MG63 (cell line): ENCODE data around the gene GULP1. TPM values are rescaled to one million over a fixed set of nuclear protein-coding genes. Genes with fewer than 3 reads are reported as not detected.
"Not testable (repeated sequence)": the region's sequence is repeated elsewhere in the genome, so short reads cannot be mapped to it uniquely, and the experiment has no call there.

Experiments
- DNase-seq: peaks from one replicate; pipeline ENCODE4 v3.0.0-alpha.2; 2020
- H3K27me3 ChIP-seq: fragments of 250-450 bp; sonication (Bioruptor Pico); 2 replicates; pipeline ENCODE4 v1.5.1; 2020; ENCODE audit warnings: mild to moderate bottlenecking, moderate library complexity
- H3K36me3 ChIP-seq: fragments of 250-450 bp; sonication (Bioruptor Pico); 2 replicates; pipeline ENCODE4 v1.5.1; 2020; ENCODE audit warnings: mild to moderate bottlenecking, moderate library complexity
- H3K4me3 ChIP-seq: fragments of 250-450 bp; sonication (Bioruptor Pico); 2 replicates; pipeline ENCODE4 v1.5.1; 2020; ENCODE audit warnings: mild to moderate bottlenecking, moderate library complexity
- H3K9me3 ChIP-seq: fragments of 250-450 bp; sonication (Bioruptor Pico); 2 replicates; pipeline ENCODE4 v1.5.1; 2020; ENCODE audit warnings: mild to moderate bottlenecking, moderate library complexity
- total RNA-seq: library from RNA; depleted of rRNA; stranded (reverse); fragments of >200 nt; shearing (Covaris generic); gene quantifications from 2 replicates; pipeline ENCODE4 v1.2.3, GENCODE V29; 2014; ENCODE audit warnings: low replicate concordance

Gene GULP1
- total RNA-seq, 1 experiment from 2014 or later: 14.6 TPM

- H3K27me3 ChIP-seq: no peaks in the 10 kb centered on the region
- no peak for DNase-seq
- H3K4me3 ChIP-seq: no peak overlapping the region
- H3K36me3 ChIP-seq: no peaks in the 10 kb centered on the region
- no peaks in the 10 kb centered on the region for H3K9me3 ChIP-seq
These were observed 215.2 kb downstream of the GULP1 start for GRCh38 chr2:188506843-188507242.

GRCh38 chr2:188511346-188511745, 219.7 kb downstream of the GULP1 start:
- H3K9me3 ChIP-seq: no peaks in the 10 kb centered on the region

GRCh38 chr2:188512456-188512855, 220.8 kb downstream of the GULP1 start:
- Histone ChIP-seq H3K36me3 (no peaks in the 10 kb centered on the region), H3K27me3 (no peaks in the 10 kb centered on the region), H3K4me3 (no peak overlapping the region), H3K9me3 (no peaks in the 10 kb centered on the region)
- no peak for DNase-seq

More at GRCh38 chr2:188511346-188511745, 219.7 kb downstream of the GULP1 start:
- H3K4me3 ChIP-seq: no peak overlapping the region
- no peaks in the 10 kb centered on the region for H3K27me3 ChIP-seq
- no peak for DNase-seq
- no peaks in the 10 kb centered on the region for H3K36me3 ChIP-seq

DNA sequence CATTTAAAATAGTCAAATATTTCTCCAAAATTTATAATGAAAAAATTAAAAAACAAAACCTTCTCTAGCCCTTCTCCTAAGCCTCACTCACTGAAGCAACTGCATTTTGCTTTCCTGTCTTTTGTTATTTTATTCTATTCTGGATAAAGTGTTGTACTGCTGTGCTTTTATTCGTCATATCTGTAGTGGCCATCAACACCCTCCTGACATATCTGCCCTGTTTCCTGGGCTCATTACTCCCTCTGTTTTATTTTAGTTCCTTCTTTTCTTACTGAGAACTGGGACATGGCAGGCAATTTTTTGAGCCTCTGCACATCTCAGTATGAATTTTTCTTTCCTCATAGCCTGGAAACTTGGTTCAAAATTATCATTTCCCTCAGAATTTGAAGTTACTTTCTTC, 224.2 kb downstream of the GULP1 start:
- no peaks in the 10 kb centered on the region; the same call in 1 of the 2 replicates for H3K36me3 ChIP-seq
- H3K9me3 ChIP-seq: no peaks in the 10 kb centered on the region
- H3K4me3 ChIP-seq: no peak overlapping the region
- no peaks in the 10 kb centered on the region for H3K27me3 ChIP-seq
- no peak for DNase-seq

GRCh38 chr2:188517549-188518215, 226.0 kb downstream of the GULP1 start:
- DNase-seq: no peak
- Histone ChIP-seq H3K9me3 (no peaks in the 10 kb centered on the region), H3K4me3 (no peak overlapping the region), H3K36me3 (no peaks in the 10 kb centered on the region; the same call in 1 of the 2 replicates), H3K27me3 (no peaks in the 10 kb centered on the region)

DNA sequence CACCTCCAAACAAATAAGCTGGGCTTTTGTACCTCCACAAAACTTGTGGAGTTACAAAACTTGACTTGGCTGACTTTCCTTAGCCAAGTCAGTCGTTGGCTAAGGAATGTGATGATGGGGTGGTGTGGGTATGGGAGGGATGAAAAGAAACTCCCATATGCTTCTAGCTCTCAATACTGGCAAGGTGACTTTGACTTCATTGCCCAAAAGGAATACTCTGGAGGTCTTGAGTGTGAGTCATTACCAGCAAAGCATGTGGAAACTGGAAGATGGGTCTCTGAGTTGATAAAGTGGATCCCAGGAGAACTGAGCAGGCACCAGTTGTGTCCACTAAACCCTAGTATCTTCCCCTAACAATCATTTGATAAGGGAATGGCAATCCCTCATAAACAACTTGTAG, 226.7 kb downstream of the GULP1 start:
- Histone ChIP-seq H3K27me3 (no peaks in the 10 kb centered on the region), H3K9me3 (no peaks in the 10 kb centered on the region), H3K36me3 (no peaks in the 10 kb centered on the region; the same call in 1 of the 2 replicates), H3K4me3 (no peak overlapping the region)
- peak; percentile 3 for DNase-seq

GRCh38 chr2:188519136-188519535, 227.5 kb downstream of the GULP1 start:
- no peak for DNase-seq
- H3K36me3 ChIP-seq: no peaks in the 10 kb centered on the region; the same call in 1 of the 2 replicates
- H3K9me3 ChIP-seq: no peaks in the 10 kb centered on the region
- no peaks in the 10 kb centered on the region for H3K27me3 ChIP-seq
- no peak overlapping the region for H3K4me3 ChIP-seq

DNA sequence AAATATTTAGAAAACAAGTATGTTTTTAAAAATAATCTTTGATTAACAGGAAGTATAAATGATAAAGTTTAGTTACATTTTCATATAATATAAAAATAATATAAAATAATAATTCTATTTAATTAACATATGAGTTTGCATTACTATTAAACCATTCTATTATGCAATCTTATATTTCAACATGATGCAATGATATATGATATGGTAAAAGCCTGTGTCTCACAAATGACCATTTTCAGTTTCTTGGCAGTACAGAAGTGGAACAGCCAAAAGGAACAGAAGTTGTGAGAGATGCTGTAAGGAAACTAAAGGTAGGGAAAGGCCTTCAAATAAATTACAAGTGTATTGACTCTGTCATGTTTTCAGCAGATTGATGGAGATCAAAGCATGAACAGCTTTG, 230.8 kb downstream of the GULP1 start:
- no peak overlapping the region for H3K4me3 ChIP-seq
- DNase-seq: no peak
- H3K9me3 ChIP-seq: no peaks in the 10 kb centered on the region
- no peaks in the 10 kb centered on the region; the same call in 1 of the 2 replicates for H3K36me3 ChIP-seq
- H3K27me3 ChIP-seq: no peaks in the 10 kb centered on the region

DNA sequence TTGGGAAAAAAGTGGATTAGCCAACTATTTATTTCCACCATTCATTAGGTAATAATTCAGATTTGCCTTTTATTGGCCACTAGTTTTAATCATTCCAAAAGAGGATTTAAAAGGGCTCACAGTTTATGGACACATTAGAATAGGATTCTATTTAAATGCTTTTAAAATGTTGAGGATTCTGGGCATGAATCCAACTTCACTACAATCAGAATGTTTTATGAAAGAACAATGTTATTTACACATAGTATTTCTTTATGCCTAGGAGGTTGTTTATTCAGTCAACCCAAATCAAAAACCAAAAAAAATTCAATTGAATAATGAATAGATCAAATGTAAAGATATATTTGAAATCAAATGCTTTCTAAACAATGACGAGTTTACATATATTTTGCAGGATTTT, 232.2 kb downstream of the GULP1 start:
- Histone ChIP-seq H3K36me3 (no peaks in the 10 kb centered on the region; the same call in 1 of the 2 replicates), H3K9me3 (no peaks in the 10 kb centered on the region), H3K27me3 (no peaks in the 10 kb centered on the region), H3K4me3 (no peak overlapping the region)
- no peak for DNase-seq

- Histone ChIP-seq H3K4me3 (no peak overlapping the region), H3K27me3 (no peaks in the 10 kb centered on the region), H3K36me3 (peaks cover 3% of the 10 kb centered on the region), H3K9me3 (no peaks in the 10 kb centered on the region)
- peak; percentile 12 for DNase-seq
These were observed 232.9 kb downstream of the GULP1 start for GRCh38 chr2:188524519-188525113.

DNA sequence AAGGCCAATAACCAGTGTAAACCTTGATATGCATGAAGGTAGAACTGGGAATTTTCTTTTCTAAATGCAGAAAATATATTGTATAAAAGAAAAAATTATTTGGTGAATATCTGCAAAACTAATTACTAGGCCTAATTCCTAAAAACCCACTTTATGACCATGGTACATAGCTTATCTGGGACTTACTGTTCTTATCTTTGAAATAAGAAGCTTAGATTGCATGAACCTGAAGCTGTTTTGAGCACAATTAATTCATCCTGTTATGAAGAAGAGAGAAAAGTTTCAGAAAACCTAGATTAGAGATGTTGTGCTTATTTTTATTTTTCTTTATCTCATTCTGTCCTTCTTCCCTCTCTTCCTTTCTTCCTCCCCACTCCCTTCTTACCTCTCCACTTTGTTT, 235.0 kb downstream of the GULP1 start:
- Histone ChIP-seq H3K36me3 (peaks cover 4% of the 10 kb centered on the region; the same call in 1 of the 2 replicates), H3K9me3 (no peaks in the 10 kb centered on the region; the same call in 1 of the 2 replicates), H3K4me3 (no peak overlapping the region), H3K27me3 (no peaks in the 10 kb centered on the region)
- no peak for DNase-seq

- Histone ChIP-seq H3K27me3 (no peaks in the 10 kb centered on the region), H3K4me3 (no peak overlapping the region), H3K9me3 (no peaks in the 10 kb centered on the region; the same call in 1 of the 2 replicates), H3K36me3 (peaks cover 4% of the 10 kb centered on the region; the same call in 1 of the 2 replicates)
- DNase-seq: no peak
These were observed 235.5 kb downstream of the GULP1 start for GRCh38 chr2:188527141-188527540.

- H3K27me3 ChIP-seq: no peaks in the 10 kb centered on the region
- peaks cover 4% of the 10 kb centered on the region; the same call in 1 of the 2 replicates for H3K36me3 ChIP-seq
- no peaks in the 10 kb centered on the region; the same call in 1 of the 2 replicates for H3K9me3 ChIP-seq
- H3K4me3 ChIP-seq: no peak overlapping the region
- DNase-seq: no peak
These were observed 235.9 kb downstream of the GULP1 start for GRCh38 chr2:188527581-188527993.

DNA sequence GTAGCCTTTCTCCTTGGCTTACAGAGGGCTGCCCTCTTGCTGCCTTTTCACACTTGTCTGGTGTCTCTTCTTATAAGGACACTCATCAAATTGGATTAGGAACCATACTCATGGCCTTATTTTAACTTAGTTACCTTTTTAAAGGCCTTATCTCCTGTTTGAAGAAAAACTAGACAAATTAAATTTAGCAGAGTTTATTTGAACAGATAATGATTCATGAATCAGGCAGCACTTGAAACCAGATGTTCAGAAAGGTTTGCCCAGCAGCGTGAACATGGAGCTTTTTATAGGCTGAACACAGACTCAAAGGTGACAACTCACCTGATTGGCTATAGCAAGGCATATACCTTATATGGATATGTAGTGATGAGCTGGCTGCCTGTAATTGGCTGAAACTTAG, 238.0 kb downstream of the GULP1 start:
- H3K27me3 ChIP-seq: no peaks in the 10 kb centered on the region
- no peak for DNase-seq
- H3K9me3 ChIP-seq: no peaks in the 10 kb centered on the region; the same call in 1 of the 2 replicates
- no peak overlapping the region for H3K4me3 ChIP-seq
- peaks cover 4% of the 10 kb centered on the region; the same call in 1 of the 2 replicates for H3K36me3 ChIP-seq

DNA sequence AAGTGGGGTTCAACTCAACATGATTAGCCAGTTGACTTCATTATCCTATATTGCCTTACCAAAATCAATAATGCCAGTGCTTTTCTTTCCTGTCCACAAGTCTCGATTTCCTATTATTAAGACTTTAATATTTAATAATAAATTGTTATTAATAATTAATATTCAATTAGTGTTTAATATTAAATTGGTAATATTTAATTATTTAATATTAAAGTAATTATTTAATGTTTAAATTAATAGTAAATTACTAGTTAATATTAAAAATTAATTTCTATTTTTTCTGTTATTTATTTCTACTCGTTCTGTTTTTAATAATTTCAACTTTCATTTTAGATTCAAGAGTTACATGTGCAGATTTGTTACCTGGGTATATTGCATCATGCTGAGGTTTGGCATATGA, 243.2 kb downstream of the GULP1 start:
- no peaks in the 10 kb centered on the region; the same call in 1 of the 2 replicates for H3K9me3 ChIP-seq
- no peaks in the 10 kb centered on the region for H3K36me3 ChIP-seq
- no peaks in the 10 kb centered on the region for H3K27me3 ChIP-seq
- DNase-seq: no peak
- H3K4me3 ChIP-seq: no peak overlapping the region

DNA sequence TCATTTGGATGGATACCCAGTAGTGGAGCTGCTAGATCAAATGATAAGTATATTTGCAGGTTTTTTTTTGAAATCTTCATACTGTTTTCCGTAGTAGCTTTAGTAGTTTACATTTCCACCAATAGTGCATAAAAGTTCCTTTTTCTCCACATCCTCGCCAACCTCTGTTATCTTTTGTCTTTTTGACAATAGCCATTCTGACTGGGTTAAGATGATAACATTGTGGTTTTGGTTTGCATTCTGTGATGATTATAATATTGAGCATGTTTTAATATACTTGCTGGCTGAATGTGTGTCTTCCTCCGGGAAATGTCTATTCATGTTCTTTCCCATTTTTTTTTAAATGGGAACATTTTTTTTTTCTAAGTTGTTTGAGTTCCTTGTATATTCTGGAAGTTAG, 260.0 kb downstream of the GULP1 start:
- H3K4me3 ChIP-seq: no peak overlapping the region
- no peaks in the 10 kb centered on the region for H3K9me3 ChIP-seq
- H3K36me3 ChIP-seq: no peaks in the 10 kb centered on the region
- no peak for DNase-seq
- no peaks in the 10 kb centered on the region for H3K27me3 ChIP-seq

GRCh38 chr2:188557081-188557480, 265.4 kb downstream of the GULP1 start:
- no peak for DNase-seq
- Histone ChIP-seq H3K9me3 (peaks cover 4% of the 10 kb centered on the region; the same call in 1 of the 2 replicates), H3K27me3 (no peaks in the 10 kb centered on the region), H3K36me3 (peaks cover 3% of the 10 kb centered on the region; the same call in 1 of the 2 replicates), H3K4me3 (no peak overlapping the region)

DNA sequence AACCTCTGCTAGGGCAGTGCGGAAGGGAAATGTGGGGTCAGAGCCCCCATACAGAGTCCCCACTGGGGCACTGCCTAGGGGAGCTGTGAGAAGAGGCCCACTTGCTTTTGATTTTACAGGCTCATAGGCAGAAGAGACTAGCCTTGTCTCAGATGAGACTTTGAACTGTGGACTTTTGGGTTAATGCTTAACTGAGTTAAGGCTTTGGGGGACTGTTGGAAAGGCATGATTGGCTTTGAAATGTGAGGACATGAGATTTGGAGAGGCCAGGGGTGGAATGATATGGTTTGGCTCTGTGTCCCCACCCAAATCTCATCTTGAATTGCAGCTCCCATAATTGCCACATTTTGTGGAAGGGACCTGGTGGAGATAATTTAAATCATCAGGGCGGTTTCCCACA, 267.8 kb downstream of the GULP1 start:
- H3K36me3 ChIP-seq, DNase-seq, H3K4me3 ChIP-seq: not testable (repeated sequence)

More for the DNA sequence above, 267.8 kb downstream of the GULP1 start:
- H3K9me3 ChIP-seq, H3K27me3 ChIP-seq: not testable (repeated sequence)
